IPS-18c (cell line): ENCODE data around the gene ANKRD28.

Experiments
- H3K4me3 ChIP-seq: 2 replicates; pipeline ENCODE4 v1.7.0; 2013; ENCODE audit warnings: low read depth, mild to moderate bottlenecking, low read length, moderate library complexity; ENCODE audit not compliant: insufficient read depth
- H3K9me3 ChIP-seq: one replicate; pipeline ENCODE4 v1.6.1; 2013; ENCODE audit warnings: mild to moderate bottlenecking, low read length, moderate library complexity; ENCODE audit not compliant: control insufficient read depth, insufficient read depth

The ANKRD28 gene

GRCh38 chr3:15711281-15711680 lies 86.5 kb downstream of the ANKRD28 start:
- no peaks in the 10 kb centered on the region for H3K9me3 ChIP-seq

GRCh38 chr3:15708882-15709677 lies 88.7 kb downstream of the ANKRD28 start:
- Histone ChIP-seq H3K4me3 (no peak overlapping the region), H3K9me3 (no peaks in the 10 kb centered on the region)

More at GRCh38 chr3:15711281-15711680, 86.5 kb downstream of the ANKRD28 start:
- no peak overlapping the region for H3K4me3 ChIP-seq

GRCh38 chr3:15707779-15708178 lies 90.0 kb downstream of the ANKRD28 start:
- H3K4me3 ChIP-seq, result no peak overlapping the region
- H3K9me3 ChIP-seq, result no peaks in the 10 kb centered on the region

- no peaks in the 10 kb centered on the region for H3K9me3 ChIP-seq
- no peak overlapping the region for H3K4me3 ChIP-seq
Observed at GRCh38 chr3:15703346-15703745, 94.4 kb downstream of the ANKRD28 start.

GRCh38 chr3:15694628-15695027 lies 103.2 kb downstream of the ANKRD28 start:
- Histone ChIP-seq H3K9me3 (no peaks in the 10 kb centered on the region), H3K4me3 (no peak overlapping the region)

- Histone ChIP-seq H3K4me3 (no peak overlapping the region), H3K9me3 (no peaks in the 10 kb centered on the region)
Observed at GRCh38 chr3:15693355-15693754, 104.4 kb downstream of the ANKRD28 start.

GRCh38 chr3:15690748-15691147 lies 107.0 kb downstream of the ANKRD28 start:
- H3K4me3 ChIP-seq, result no peak overlapping the region
- no peaks in the 10 kb centered on the region for H3K9me3 ChIP-seq

- no peak overlapping the region for H3K4me3 ChIP-seq
Observed at GRCh38 chr3:15690230-15690629, 107.5 kb downstream of the ANKRD28 start.

GRCh38 chr3:15685927-15686326 lies 111.9 kb downstream of the ANKRD28 start:
- Histone ChIP-seq H3K9me3 (no peaks in the 10 kb centered on the region), H3K4me3 (no peak overlapping the region)

More at GRCh38 chr3:15690230-15690629, 107.5 kb downstream of the ANKRD28 start:
- no peaks in the 10 kb centered on the region for H3K9me3 ChIP-seq

GRCh38 chr3:15683253-15683652 lies 114.5 kb downstream of the ANKRD28 start:
- H3K4me3 ChIP-seq, result no peak overlapping the region
- H3K9me3 ChIP-seq, result no peaks in the 10 kb centered on the region

GRCh38 chr3:15682561-15683185 lies 115.1 kb downstream of the ANKRD28 start:
- Histone ChIP-seq H3K4me3 (no peak overlapping the region), H3K9me3 (no peaks in the 10 kb centered on the region)

GRCh38 chr3:15681668-15682067 lies 116.1 kb downstream of the ANKRD28 start:
- H3K4me3 ChIP-seq, result no peak overlapping the region
- H3K9me3 ChIP-seq, result no peaks in the 10 kb centered on the region

- Histone ChIP-seq H3K9me3 (no peaks in the 10 kb centered on the region), H3K4me3 (no peak overlapping the region)
Observed at GRCh38 chr3:15679306-15679705, 118.5 kb downstream of the ANKRD28 start.

GRCh38 chr3:15676259-15676658 lies 121.5 kb downstream of the ANKRD28 start:
- H3K9me3 ChIP-seq, result no peaks in the 10 kb centered on the region
- H3K4me3 ChIP-seq, result no peak overlapping the region

- no peak overlapping the region for H3K4me3 ChIP-seq
- H3K9me3 ChIP-seq, result no peaks in the 10 kb centered on the region
Observed at GRCh38 chr3:15673536-15673935, 124.2 kb downstream of the ANKRD28 start.

GRCh38 chr3:15667484-15667883 lies 130.3 kb downstream of the ANKRD28 start:
- H3K4me3 ChIP-seq, result no peak overlapping the region
- H3K9me3 ChIP-seq, result no peaks in the 10 kb centered on the region

GRCh38 chr3:15666277-15666676 lies 131.5 kb downstream of the ANKRD28 start:
- no peaks in the 10 kb centered on the region for H3K9me3 ChIP-seq
- H3K4me3 ChIP-seq, result no peak overlapping the region

GRCh38 chr3:15665510-15666150 lies 132.1 kb downstream of the ANKRD28 start:
- Histone ChIP-seq H3K9me3 (no peaks in the 10 kb centered on the region), H3K4me3 (no peak overlapping the region)
